HG03565 (cell line): ENCODE results near the gene ARID4B.
"Not testable (repeated sequence)": the region's sequence is repeated elsewhere in the genome, so short reads cannot be mapped to it uniquely, and the experiment has no call there.

Experiments used
- ATAC-seq: cut with Tn5 transposase; IDR thresholded peaks from one replicate; pipeline ENCODE4 v1.9.1; 2021; ENCODE audit warnings: mild to moderate bottlenecking, moderate library complexity; ENCODE audit not compliant: unreplicated experiment

The ARID4B gene

GRCh38 chr1:235227414-235227813 is 100.6 kb downstream of the ARID4B start:
- no peak for ATAC-seq

DNA sequence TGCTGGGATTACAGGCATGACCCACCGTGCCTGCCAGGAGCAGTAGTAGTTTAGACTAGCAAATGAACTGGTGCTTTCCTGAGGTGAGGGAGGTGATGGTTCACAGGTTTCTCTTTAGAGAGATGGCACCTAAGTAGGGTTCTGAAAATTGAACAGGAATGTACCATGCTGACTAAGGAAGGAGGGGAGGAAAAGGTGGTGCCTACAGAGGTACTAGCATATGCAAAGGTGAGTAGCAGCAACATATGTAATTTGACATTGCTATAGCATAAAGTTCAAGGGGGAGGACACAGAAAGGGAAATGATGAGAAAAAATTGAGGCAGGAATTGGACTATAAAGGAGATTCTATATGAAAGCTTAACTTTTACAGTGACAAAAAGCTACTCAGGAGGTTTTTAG is 101.0 kb downstream of the ARID4B start:
- ATAC-seq = no peak

DNA sequence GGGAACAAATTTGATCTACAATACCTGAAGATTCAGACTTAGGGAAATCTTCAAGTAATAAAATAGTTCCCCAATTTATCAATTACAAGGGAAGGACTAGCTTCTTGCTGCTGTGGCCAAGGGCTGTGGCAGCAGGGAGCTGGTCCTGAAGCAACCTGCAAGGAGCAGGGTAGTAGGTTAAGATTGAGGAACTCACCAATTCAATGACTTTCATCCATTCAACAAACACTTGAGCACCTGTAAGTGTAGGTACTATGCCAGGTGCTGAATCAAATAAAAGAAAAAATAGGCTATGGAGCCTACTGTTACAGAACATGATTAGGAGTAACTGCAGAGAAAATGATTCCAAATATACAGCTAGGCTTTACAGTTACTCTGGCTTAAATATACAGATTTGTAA is 102.7 kb downstream of the ARID4B start:
- no peak for ATAC-seq

- no peak for ATAC-seq
Measured at GRCh38 chr1:235221653-235222375, 106.2 kb downstream of the ARID4B start.

- no peak for ATAC-seq
Measured at GRCh38 chr1:235215453-235215852, 112.5 kb downstream of the ARID4B start.

DNA sequence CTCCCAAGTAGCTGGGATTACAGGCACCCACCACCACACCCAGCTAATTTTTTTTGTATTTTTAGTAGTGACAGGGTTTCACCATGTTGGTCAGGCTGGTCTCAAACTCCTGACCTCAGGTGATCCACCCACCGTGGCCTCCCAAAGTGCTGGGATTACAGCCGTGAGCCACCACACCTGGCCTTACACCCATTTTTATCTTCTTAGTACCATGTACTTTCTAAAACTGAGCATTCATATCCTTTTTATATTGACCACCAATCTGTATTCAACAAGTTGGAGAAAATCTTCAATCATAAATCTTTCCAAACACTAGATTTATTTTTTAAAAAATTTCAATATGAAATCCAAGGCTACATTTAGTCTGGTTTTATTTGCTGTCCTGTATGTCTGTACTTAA is 113.0 kb downstream of the ARID4B start:
- not testable (repeated sequence) for ATAC-seq

DNA sequence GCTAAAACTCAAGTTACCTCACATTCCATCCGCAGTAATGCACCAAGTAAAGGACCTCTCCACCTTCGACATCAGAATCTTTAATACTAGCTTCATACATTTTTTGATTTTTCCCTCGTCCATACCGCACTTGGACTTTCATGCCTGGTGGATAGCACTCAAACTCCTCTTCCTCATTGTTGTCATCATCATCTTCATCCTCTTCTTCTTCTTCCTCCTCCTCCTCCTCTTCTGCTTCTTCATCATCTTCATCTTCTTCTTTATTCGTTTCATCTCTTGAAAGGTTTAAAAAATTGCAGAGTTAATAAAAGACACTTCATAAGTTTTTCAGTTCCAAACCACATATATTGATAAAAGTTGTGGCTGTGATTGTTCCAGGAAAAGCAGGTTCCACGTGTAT is 114.2 kb downstream of the ARID4B start:
- no peak for ATAC-seq

DNA sequence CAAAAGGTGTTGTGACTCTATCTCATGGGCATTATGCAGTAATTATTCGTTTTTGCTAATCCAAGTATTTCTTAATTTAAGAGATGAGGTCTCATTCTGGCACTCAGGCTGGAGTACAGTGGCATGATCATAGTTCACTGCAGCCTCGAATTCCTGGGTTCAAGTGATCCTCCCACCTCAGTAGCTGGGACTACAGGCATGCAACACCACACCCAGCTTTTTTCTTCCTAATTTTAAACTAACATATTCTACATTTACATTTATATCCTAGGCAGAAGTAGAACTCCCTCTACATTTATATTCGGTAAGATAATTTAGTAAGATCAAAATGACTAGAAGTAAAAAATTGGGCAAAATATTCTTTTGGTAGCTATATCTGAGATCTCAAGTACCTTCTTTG is 116.5 kb downstream of the ARID4B start:
- no peak for ATAC-seq

DNA sequence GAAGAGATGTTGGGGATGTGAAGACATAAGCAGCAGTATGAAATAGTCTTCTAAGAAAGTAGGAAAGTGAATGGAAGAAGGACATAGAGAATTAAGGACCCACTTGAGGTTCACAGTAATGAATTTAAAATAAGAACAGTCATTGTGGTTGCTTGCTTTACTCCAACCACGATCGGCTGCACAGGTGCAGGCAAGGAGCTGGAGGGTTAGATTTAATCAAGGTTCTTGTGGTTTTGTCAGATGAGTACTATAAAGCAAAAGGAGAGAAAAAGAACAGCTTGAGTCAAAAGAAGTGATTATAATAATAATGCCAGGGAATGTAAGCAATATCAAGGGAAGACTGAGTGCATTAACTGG is 120.8 kb downstream of the ARID4B start:
- ATAC-seq = no peak

- ATAC-seq = no peak
Measured at GRCh38 chr1:235206533-235207208, 121.3 kb downstream of the ARID4B start.

- no peak for ATAC-seq
Measured at GRCh38 chr1:235205687-235206086, 122.3 kb downstream of the ARID4B start.

DNA sequence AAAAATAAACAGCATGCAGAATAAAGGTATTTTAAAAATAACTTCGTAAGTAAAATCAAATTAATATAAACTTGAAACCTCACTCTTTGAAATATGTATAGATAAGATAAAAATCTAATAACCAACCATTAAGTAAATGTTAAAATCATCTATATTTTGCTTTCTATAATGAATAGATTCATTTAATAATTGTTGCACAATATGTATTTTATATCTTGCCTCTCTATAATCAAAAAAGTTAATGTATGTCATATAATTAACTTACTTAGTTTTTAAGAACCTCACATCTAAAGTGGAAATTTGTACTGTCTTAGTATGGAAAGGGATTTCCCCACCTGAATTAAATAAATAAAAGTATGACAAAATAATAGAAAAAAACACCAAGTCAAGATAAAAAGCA is 124.6 kb downstream of the ARID4B start:
- ATAC-seq = no peak

DNA sequence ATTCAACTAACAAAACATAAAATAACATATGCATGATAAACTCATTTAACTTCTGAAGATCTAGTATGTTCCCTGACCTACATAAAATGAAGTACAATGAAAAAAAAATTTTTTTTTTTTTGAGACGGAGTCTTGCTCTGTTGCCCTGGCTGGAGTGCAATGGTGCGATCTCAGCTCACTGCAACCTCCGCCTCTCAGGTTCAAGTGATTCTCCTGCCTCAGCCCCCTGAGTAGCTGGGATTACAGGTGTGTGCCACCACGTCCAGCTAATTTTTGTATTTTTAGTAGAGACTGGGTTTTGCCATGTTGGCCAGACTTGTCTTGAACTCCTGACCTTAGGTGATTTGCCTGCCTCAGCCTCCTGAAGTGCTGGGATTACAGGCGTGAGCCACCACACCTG is 125.5 kb downstream of the ARID4B start:
- not testable (repeated sequence) for ATAC-seq

GRCh38 chr1:235199441-235199840 is 128.5 kb downstream of the ARID4B start:
- no peak for ATAC-seq

DNA sequence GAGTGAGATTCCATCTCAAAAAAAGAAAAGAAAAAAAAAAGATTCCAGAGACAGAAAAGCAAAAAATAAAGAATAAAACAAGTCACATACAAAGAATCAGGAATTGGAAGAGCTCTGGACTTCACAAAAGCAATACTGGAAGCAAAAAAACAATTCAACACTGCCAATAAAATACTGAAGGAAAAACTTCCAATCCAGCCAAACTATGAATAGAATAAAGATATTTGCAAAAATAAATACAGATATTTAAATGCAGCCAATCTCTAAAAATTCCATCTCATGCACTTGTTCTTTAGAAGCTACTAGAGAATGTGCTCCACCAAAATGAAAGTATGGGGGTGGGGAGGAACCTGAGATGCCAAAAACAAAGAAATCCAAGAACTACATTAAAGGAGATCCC is 137.5 kb downstream of the ARID4B start:
- no peak for ATAC-seq

DNA sequence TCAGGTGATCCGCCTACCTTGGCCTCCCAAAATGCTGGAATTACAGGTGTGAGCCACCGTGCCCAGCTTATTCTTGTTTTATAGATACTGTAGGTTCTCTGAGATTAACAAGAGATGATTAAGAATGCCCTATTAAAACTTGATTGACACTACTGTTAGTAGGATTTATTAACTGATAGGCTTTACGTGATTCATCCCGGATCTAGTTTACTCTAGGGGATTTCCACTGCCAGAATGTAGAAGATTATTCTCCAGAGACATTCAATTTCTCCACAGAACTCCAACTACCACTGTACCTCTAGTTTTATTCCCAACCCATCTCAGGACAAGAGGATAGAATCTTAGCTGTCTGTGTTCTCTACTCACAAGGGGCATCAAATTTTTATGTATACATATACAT is 140.7 kb downstream of the ARID4B start:
- ATAC-seq = no peak

DNA sequence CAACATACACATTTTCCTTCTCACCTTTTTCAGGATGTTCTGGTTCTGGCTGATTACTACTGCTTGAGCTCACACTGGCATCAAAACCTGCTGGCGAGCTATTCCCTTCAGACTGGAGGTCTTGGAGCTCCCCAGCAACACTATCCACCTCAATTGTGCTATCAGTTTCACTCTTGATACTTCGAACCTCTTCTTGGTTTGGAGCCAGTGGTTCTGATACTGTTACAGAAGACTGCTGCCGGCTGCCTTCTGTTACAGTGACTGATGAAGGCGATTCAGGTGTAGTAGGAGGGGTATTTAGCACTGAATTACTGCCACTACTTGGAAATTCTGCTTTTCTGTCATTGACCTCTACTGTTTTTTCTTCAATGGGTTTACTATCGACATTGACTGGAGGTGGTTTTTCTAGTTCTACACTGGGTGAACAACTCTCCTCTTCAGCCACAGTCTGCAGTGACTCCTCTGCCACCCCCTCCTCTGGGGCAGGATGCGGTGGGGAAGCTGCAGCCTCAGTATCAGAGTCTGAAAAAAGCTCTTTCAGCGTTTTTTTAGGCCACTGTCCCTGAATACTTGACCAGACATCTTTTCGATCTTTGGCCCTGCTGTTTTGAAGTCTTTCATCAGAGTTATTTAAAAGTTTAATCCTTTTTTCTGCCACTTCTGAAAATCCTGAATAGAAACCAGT is 146.3 kb downstream of the ARID4B start:
- ATAC-seq = no peak

DNA sequence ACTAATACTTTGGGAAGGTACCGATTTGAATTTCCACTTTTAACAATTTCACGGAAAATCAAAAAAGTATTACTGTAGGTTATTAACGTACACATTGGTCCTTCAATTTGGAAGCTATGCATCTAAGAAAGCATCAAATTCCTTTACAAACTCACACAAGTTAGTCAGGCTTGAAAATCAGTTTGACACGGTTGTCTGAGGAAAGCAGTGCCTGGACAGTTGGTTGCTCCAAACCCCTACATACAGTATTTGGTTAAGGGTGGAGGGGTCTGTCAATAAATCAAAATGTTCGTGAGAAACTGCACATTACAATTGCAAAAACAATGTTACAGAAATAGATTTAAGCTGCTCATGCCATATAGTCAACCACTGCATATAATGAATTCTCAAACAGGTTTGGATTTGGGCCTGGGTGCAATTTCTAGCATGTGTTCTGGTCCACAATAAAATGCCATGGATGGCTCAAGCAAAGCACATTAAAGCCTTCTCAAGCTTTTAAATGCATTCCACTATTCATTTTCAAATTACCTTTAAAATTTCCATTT is 147.0 kb downstream of the ARID4B start:
- no peak for ATAC-seq

- ATAC-seq = no peak
Measured at GRCh38 chr1:235176486-235176885, 151.5 kb downstream of the ARID4B start.

DNA sequence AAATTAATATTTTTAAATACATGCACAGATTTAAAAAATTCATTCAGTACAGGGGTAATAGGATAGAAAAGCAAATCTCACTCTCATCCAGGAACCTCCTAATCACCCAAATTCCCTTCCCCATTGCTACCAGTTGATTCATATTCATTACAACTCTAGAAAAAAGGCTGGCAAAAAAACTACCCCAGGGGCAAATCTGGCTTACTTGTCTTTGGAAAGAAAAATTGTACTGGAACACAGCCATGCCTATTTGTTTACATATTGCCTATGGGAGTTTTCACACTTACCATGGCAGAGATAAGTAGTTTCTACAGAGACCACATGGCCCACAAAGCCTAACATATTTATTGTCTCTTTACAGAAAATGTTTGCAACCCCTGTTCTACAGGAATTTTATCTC is 158.0 kb downstream of the ARID4B start:
- ATAC-seq = no peak

DNA sequence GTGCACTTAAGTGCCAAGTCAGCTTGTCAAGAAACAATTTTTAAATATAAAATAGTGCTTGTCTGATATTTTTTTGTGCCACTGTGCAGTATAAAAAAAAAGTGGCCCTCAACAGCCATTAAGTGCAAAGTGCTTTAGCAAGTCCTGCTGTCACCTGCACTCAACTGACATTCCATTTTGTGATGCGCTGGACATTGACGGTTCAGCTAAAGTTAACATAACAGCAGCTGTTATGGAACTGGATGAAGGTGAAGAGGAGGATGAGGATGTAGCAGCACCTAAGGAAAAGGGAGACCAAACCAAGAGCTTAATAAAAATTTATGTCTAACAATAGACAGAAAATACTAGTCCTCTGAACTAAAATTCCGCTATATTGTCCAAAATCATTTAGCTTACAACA is 159.6 kb downstream of the ARID4B start:
- ATAC-seq = no peak
